ENCODE measurements around the gene FAAP24. TPM values are rescaled to one million over a fixed set of nuclear protein-coding genes. Genes with fewer than 3 reads are reported as not detected.
"Not testable (repeated sequence)": the region's sequence is repeated elsewhere in the genome, so short reads cannot be mapped to it uniquely, and the experiment has no call there.

The FAAP24 gene
- polyA plus RNA-seq, 1 donor (not counting 4 experiments of a cell fraction or from before 2014, with no cell fraction given): 3.3 TPM

DNA sequence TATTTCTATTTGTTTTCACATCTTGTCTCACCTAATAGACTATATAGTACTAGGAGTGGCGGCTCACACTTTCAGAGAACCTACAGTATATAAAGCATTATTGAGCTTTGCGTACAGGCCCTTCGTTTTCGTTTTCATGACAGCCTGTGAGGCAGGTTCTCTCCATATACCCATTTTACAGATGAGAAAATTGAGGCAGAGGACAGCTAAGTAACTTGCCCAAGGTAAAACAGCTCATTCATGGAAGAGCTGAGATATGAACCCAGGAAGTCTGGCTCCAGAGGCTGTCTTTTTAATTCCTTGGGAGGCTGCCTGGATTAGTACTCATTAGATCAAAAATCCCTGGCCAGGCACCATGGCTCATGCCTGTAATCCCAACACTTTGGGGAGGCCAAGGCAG is 28.9 kb downstream of the FAAP24 start:
- H3K9ac ChIP-seq (ENCODE audit: control insufficient read depth, extremely low read depth, insufficient read depth, low read length): no peak overlapping the region
- H3K9me1 ChIP-seq (ENCODE audit: control insufficient read depth, extremely low read depth, insufficient read depth, low read length): no peaks in the 10 kb centered on the region
- no peaks in the 10 kb centered on the region for H3K27me3 ChIP-seq (ENCODE audit: control insufficient read depth, extremely low read depth, insufficient read depth, low read length)
- H3K27ac ChIP-seq (ENCODE audit: control insufficient read depth, insufficient read depth, low read length): no peak overlapping the region
- no peak overlapping the region for H3K4me2 ChIP-seq (ENCODE audit: control insufficient read depth, extremely low read depth, insufficient read depth, low read depth, low read length)
- H3K9me3 ChIP-seq (ENCODE audit: control insufficient read depth, low read depth, low read length): no peaks in the 10 kb centered on the region
- no peaks in the 10 kb centered on the region for H3K4me1 ChIP-seq (ENCODE audit: control insufficient read depth, extremely low read depth, insufficient read depth, low read length)
- H3K36me3 ChIP-seq (ENCODE audit: control insufficient read depth in 2 of 2, extremely low read depth in 1 of 2, insufficient read depth in 2 of 2, low read length in 2 of 2): peaks cover 0 to 3% of the 10 kb centered on the region in 2 experiments
- no peaks in the 10 kb centered on the region for H4K20me1 ChIP-seq (ENCODE audit: control insufficient read depth, extremely low read depth, insufficient read depth, low read length)
- dilution Hi-C loops (cut with MboI; ENCODE audit: extremely low pct_ligation_motif_present, low sequenced_read_pairs): no loop called here
- FAIRE-seq (no peak), DNase-seq (ENCODE audit: low read depth, low spot score) (no peak)
- H3K4me3 ChIP-seq (ENCODE audit: control insufficient read depth in 2 of 3, extremely low read depth in 1 of 3, insufficient read depth in 2 of 3, low read depth in 1 of 3, low read length in 3 of 3): no peak overlapping the region
- no peak for TF ChIP-seq EZH2 (IDR thresholded peaks at IDR 0.05; ENCODE audit: low read length)
- TF ChIP-seq, protein P1, sequence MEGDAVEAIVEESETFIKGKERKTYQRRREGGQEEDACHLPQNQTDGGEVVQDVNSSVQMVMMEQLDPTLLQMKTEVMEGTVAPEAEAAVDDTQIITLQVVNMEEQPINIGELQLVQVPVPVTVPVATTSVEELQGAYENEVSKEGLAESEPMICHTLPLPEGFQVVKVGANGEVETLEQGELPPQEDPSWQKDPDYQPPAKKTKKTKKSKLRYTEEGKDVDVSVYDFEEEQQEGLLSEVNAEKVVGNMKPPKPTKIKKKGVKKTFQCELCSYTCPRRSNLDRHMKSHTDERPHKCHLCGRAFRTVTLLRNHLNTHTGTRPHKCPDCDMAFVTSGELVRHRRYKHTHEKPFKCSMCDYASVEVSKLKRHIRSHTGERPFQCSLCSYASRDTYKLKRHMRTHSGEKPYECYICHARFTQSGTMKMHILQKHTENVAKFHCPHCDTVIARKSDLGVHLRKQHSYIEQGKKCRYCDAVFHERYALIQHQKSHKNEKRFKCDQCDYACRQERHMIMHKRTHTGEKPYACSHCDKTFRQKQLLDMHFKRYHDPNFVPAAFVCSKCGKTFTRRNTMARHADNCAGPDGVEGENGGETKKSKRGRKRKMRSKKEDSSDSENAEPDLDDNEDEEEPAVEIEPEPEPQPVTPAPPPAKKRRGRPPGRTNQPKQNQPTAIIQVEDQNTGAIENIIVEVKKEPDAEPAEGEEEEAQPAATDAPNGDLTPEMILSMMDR (optimal IDR thresholded peaks at IDR 0.05 in 1 of 3, IDR thresholded peaks at IDR 0.05 in 1 of 3, conservative IDR thresholded peaks at IDR 0.05 in 1 of 3; ENCODE audit: extremely low read depth in 1 of 3, insufficient read depth in 2 of 3, low read length in 3 of 3): no peak
- H2AFZ ChIP-seq (ENCODE audit: control insufficient read depth, low read length): no peak overlapping the region
- H3K79me2 ChIP-seq (ENCODE audit: control insufficient read depth, insufficient read depth, low read length): no peaks in the 10 kb centered on the region

DNA sequence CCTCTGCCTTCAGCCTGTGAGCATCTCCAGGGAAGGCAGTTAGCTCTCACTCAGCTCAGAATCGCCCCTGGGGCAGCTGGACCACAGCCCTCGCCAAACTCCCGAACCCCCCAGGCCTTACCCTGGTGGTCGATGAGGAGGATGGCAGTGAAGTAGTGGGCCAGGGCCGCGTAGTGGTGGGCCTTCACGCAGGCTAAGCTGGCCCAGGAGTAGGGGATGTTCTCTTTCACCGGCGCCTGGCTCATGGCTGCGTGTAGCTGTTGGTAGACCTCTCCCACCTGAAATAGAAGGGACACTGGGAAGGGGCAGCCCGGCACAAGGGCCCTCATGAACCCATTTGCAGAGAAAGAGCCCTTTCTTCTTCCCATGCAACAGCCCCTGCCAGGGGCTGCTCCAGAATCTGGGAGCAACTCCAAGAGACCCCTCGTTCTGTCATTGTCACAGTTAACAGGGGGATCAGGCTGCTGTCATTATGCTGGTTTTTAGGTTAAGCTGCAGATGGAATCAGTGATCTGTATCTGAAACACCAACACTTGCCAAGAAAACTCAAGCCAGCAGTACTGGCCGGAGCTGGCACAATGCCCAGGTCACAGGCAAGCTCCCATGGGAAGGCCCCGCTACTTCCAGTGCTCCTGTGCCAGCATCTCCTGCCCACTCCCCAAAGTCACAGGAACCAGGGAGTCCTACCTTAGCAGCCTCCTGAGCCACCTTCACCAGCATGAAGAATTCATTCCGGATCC is 30.3 kb downstream of the FAAP24 start:
- H3K4me2 ChIP-seq (ENCODE audit: control insufficient read depth, extremely low read depth, insufficient read depth, low read depth, low read length); H3K27ac ChIP-seq (ENCODE audit: control insufficient read depth, insufficient read depth, low read length); H3K9me1 ChIP-seq (ENCODE audit: control insufficient read depth, extremely low read depth, insufficient read depth, low read length); FAIRE-seq; H3K4me1 ChIP-seq (ENCODE audit: control insufficient read depth, extremely low read depth, insufficient read depth, low read length); H3K9ac ChIP-seq (ENCODE audit: control insufficient read depth, extremely low read depth, insufficient read depth, low read length); H3K4me3 ChIP-seq (ENCODE audit: control insufficient read depth in 2 of 3, extremely low read depth in 1 of 3, insufficient read depth in 2 of 3, low read depth in 1 of 3, low read length in 3 of 3); DNase-seq (ENCODE audit: low read depth, low spot score); H3K36me3 ChIP-seq (ENCODE audit: control insufficient read depth in 2 of 2, extremely low read depth in 1 of 2, insufficient read depth in 2 of 2, low read length in 2 of 2); H3K27me3 ChIP-seq (ENCODE audit: control insufficient read depth, extremely low read depth, insufficient read depth, low read length); H3K9me3 ChIP-seq (ENCODE audit: control insufficient read depth, low read depth, low read length); H3K79me2 ChIP-seq (ENCODE audit: control insufficient read depth, insufficient read depth, low read length); H2AFZ ChIP-seq (ENCODE audit: control insufficient read depth, low read length); dilution Hi-C loops (cut with MboI; ENCODE audit: extremely low pct_ligation_motif_present, low sequenced_read_pairs); H4K20me1 ChIP-seq (ENCODE audit: control insufficient read depth, extremely low read depth, insufficient read depth, low read length): not testable (repeated sequence)

DNA sequence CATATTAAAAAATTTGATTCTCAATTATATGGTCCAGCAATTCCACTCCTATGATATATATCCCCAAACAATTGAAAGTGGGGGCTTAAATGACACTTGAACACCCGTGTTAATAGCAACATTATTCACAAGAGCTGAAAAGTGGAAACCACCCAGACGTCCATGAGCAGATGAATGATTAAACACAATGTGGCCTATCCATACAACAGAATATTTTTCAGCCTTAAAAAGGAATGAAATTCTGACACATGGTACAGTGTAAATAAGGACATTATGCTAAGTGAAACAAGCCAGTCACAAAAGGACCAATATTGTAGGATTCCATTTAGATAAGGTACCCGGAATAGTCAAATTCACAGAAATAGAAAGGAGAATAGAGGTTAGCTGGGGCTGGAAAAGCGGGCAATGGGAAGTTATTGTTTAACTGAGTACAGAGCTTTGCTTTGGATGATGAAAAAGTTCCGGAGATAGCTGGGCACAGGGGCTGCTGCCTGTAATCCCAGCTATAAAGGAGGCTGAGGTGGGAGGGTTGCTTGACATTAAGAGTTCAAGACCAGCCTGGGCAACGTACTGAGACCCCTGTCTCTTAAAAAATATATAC is 31.5 kb downstream of the FAAP24 start:
- DNase-seq (ENCODE audit: low read depth, low spot score); H3K4me2 ChIP-seq (ENCODE audit: control insufficient read depth, extremely low read depth, insufficient read depth, low read depth, low read length); H3K4me1 ChIP-seq (ENCODE audit: control insufficient read depth, extremely low read depth, insufficient read depth, low read length); H3K27ac ChIP-seq (ENCODE audit: control insufficient read depth, insufficient read depth, low read length); dilution Hi-C loops (cut with MboI; ENCODE audit: extremely low pct_ligation_motif_present, low sequenced_read_pairs); H3K79me2 ChIP-seq (ENCODE audit: control insufficient read depth, insufficient read depth, low read length); H3K27me3 ChIP-seq (ENCODE audit: control insufficient read depth, extremely low read depth, insufficient read depth, low read length); H3K9ac ChIP-seq (ENCODE audit: control insufficient read depth, extremely low read depth, insufficient read depth, low read length); H2AFZ ChIP-seq (ENCODE audit: control insufficient read depth, low read length); H3K4me3 ChIP-seq (ENCODE audit: control insufficient read depth in 2 of 3, extremely low read depth in 1 of 3, insufficient read depth in 2 of 3, low read depth in 1 of 3, low read length in 3 of 3); H3K9me1 ChIP-seq (ENCODE audit: control insufficient read depth, extremely low read depth, insufficient read depth, low read length); H4K20me1 ChIP-seq (ENCODE audit: control insufficient read depth, extremely low read depth, insufficient read depth, low read length); H3K36me3 ChIP-seq (ENCODE audit: control insufficient read depth in 2 of 2, extremely low read depth in 1 of 2, insufficient read depth in 2 of 2, low read length in 2 of 2); FAIRE-seq; H3K9me3 ChIP-seq (ENCODE audit: control insufficient read depth, low read depth, low read length): not testable (repeated sequence)
